OCI-LY7 (cell line): ENCODE results near the gene PCDH17.

Experiments used
- CTCF ChIP-seq: fragments of 200-600 bp; sonication (generic); conservative IDR thresholded peaks from 2 replicates; pipeline ENCODE4 v1.5.1; 2014; ENCODE audit warnings: mild to moderate bottlenecking, antibody characterized with exemption, low read length, moderate library complexity, mixed read lengths
- EZH2phosphoT487 ChIP-seq: fragments of 200-600 bp; sonication (generic); IDR thresholded peaks from 2 replicates; pipeline ENCODE4 v1.6.1; 2018; ENCODE audit warnings: low read depth, borderline replicate concordance, mild to moderate bottlenecking, mixed run types, antibody characterized with exemption, low read length, moderate library complexity, mixed read lengths

GRCh38 chr13:57612568-57612967 is 19.0 kb upstream of the PCDH17 start:
- no peak for TF ChIP-seq CTCF
- TF ChIP-seq EZH2phosphoT487 = no peak
